ENCODE measurements around the gene ASPSCR1. TPM values are rescaled to one million over a fixed set of nuclear protein-coding genes. Genes with fewer than 3 reads are reported as not detected.

ASPSCR1 gene
- total RNA-seq, 1 experiment from 2014 or later = 60.4 TPM

DNA sequence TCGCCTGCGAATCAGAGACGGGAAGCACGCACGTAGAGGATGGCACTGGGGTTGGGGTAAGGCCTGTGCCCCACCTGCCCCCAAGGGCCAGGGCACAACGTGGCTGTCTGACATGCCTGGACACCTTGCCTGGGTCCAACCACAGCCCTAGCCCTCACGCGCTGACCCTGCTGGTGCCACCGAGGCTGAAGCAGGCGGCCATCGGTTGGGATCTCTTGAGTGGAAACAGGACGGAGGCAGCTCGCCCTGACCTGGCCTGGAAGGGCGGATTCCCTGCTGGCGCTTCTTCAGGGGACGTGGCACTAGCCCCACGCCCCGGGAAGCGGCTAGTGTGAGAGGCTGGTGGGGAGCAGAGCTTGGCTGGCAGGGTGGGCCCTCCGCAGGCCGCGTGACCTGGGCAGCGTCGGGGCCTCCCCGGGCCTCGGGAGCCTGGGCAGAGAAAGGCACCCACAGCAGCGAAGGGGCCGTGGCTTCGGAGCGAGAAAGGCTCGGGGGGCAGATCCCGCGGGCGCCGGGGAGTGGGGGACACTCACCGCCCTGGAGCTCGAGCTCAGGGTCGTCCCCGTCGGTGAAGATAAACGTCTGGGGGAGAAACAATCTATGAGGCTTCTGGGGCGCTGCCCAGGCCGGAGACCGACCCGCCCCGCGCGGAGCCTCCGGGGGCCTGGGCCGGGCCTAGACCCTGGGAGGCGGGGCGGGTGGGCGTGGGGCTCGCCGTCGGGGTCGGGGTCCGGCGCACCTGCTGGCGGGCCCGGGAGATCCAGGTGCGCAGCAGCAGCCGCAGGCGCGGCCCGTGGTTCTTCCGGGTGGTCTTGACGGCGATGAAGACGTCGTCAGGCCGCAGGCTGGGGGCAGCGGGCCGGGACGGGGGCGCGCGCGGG is 73.6 kb downstream of the ASPSCR1 start:
- DNase-seq (ENCODE audit: low spot score) = no peak
- peaks cover 4% of the 10 kb centered on the region for H3K4me1 Mint-ChIP-seq
- H3K36me3 Mint-ChIP-seq = peaks cover 15% of the 10 kb centered on the region
- peak; percentile 18 for ATAC-seq
- CTCF ChIA-PET = interaction anchor here (0.5 to 5.8 kb wide), 5 partner anchors 13 to 51 kb away, joined by 3 to 31 read pairs (median 3); partner anchors contain the start of genes DCXR, FASN, LRRC45 and RAC3
- peak; percentile 42; the same call in 1 of the 2 replicates for TF ChIP-seq FOXP1 (CRISPR knock-in tag; IDR thresholded peaks at IDR 0.05; ENCODE audit: borderline replicate concordance)
- TF ChIP-seq ZNF317 (CRISPR knock-in tag; IDR thresholded peaks at IDR 0.05; ENCODE audit: borderline replicate concordance, low read depth) = no peak
- TF ChIP-seq TEAD1 (CRISPR knock-in tag; IDR thresholded peaks at IDR 0.05) = no peak
- no peak for TF ChIP-seq MXD4 (CRISPR knock-in tag; IDR thresholded peaks at IDR 0.05; ENCODE audit: borderline replicate concordance)
- H3K27me3 Mint-ChIP-seq (ENCODE audit: low read depth) = no peaks in the 10 kb centered on the region
- no peaks in the 10 kb centered on the region for H3K9me3 Mint-ChIP-seq
- POLR2A ChIA-PET = interaction anchor here (1.8 kb wide), 1 partner anchor 14 kb away, joined by 6 read pairs; the partner anchor contains the start of gene DCXR
- H3K4me3 Mint-ChIP-seq = peak overlapping the region; percentile 89
- H3K27ac Mint-ChIP-seq = peak overlapping the region; percentile 79

DNA sequence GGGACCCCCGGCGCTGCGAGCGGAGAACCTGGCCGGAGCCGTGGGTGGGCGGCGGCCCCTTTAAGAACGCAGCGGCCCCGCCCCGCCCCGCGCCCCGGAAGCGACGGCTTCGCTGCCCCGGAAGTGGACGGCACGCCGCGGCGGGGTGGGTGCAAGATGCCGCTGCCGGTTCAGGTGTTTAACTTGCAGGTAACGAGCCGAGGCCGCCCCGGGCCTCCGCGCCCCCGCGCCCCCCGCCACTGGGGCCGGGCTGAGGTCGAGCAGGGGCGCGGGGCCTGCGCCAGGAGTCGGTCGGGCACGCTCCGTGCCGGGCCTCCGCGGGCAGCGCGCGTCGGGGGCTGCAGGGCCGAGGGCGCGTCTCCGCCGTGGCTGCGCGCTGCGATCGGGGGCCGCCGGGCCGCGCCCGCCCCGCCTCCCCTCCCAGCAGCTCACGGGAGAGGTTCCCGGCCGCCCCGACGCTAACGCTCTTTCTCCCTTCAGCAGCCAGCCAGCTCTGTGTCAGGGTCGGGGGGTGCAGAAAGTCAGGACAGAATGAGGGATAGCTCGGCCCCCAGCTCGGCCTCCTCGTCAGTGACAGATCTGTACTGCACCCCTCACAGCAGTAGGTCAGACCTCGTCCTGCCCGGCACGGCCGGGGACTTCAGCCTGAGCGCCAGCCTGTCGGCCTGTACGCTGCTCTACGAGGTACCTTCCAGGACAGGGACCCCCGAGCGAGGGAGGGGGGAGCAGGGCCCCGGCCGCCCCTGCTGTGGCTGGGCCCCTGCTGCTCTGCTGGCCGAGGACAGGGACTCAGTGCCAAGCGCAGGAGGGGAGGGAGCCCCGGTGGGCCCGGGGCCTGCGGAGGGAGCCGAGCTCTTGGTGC is 74.6 kb downstream of the ASPSCR1 start, which contains the start of the genes GPS1 and RFNG:
Gene GPS1 (plus strand): TSS at position 123 of the 862 bp plus-strand sequence. CDS start 34 bp downstream, at position 157.
Gene RFNG (minus strand): TSS at position 36 of the 862 bp plus-strand sequence. CDS start 45 bp downstream, outside the sequence.
- peak; percentile 63 for ATAC-seq
- Mint-ChIP-seq H3K27me3 (ENCODE audit: low read depth) (no peaks in the 10 kb centered on the region), H3K4me1 (peaks cover 4% of the 10 kb centered on the region), H3K27ac (peak within 1 kb of the TSS; percentile 79), H3K36me3 (peaks cover 13% of the 10 kb centered on the region; the same call in 1 of the 2 replicates), H3K4me3 (peak within 1 kb of the TSS; percentile 89), H3K9me3 (no peaks in the 10 kb centered on the region)
- peak; percentile 71 for DNase-seq (ENCODE audit: low spot score)
- POLR2A ChIA-PET = interaction anchor here (0.5 to 1.8 kb wide), 3 partner anchors 15 to 341 kb away, joined by 4 to 6 read pairs (median 5); partner anchors contain the start of gene DCXR
- CTCF ChIA-PET = interaction anchor here (0.5 to 5.8 kb wide), 5 partner anchors 14 to 665 kb away, joined by 3 to 31 read pairs (median 3); partner anchors contain the start of genes DCXR, FASN, FN3KRP and RAC3
- TF ChIP-seq GRHL2 (CRISPR knock-in tag; IDR thresholded peaks at IDR 0.05; ENCODE audit: insufficient replicate concordance, severe bottlenecking) = no peak
- TF ChIP-seq ZBTB21 (CRISPR knock-in tag; IDR thresholded peaks at IDR 0.05; ENCODE audit: borderline replicate concordance) = no peak
- TF ChIP-seq ZNF396 (CRISPR knock-in tag; IDR thresholded peaks at IDR 0.05; ENCODE audit: borderline replicate concordance) = no peak
- no peak for TF ChIP-seq ESRRA (CRISPR knock-in tag; IDR thresholded peaks at IDR 0.05; ENCODE audit: borderline replicate concordance)
- TF ChIP-seq, protein P1, sequence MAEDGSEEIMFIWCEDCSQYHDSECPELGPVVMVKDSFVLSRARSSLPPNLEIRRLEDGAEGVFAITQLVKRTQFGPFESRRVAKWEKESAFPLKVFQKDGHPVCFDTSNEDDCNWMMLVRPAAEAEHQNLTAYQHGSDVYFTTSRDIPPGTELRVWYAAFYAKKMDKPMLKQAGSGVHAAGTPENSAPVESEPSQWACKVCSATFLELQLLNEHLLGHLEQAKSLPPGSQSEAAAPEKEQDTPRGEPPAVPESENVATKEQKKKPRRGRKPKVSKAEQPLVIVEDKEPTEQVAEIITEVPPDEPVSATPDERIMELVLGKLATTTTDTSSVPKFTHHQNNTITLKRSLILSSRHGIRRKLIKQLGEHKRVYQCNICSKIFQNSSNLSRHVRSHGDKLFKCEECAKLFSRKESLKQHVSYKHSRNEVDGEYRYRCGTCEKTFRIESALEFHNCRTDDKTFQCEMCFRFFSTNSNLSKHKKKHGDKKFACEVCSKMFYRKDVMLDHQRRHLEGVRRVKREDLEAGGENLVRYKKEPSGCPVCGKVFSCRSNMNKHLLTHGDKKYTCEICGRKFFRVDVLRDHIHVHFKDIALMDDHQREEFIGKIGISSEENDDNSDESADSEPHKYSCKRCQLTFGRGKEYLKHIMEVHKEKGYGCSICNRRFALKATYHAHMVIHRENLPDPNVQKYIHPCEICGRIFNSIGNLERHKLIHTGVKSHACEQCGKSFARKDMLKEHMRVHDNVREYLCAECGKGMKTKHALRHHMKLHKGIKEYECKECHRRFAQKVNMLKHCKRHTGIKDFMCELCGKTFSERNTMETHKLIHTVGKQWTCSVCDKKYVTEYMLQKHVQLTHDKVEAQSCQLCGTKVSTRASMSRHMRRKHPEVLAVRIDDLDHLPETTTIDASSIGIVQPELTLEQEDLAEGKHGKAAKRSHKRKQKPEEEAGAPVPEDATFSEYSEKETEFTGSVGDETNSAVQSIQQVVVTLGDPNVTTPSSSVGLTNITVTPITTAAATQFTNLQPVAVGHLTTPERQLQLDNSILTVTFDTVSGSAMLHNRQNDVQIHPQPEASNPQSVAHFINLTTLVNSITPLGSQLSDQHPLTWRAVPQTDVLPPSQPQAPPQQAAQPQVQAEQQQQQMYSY (CRISPR knock-in tag; IDR thresholded peaks at IDR 0.05) = no peak
- peak; percentile 57; the same call in 1 of the 2 replicates for TF ChIP-seq CREM (CRISPR knock-in tag; IDR thresholded peaks at IDR 0.05)
- TF ChIP-seq, protein P2, sequence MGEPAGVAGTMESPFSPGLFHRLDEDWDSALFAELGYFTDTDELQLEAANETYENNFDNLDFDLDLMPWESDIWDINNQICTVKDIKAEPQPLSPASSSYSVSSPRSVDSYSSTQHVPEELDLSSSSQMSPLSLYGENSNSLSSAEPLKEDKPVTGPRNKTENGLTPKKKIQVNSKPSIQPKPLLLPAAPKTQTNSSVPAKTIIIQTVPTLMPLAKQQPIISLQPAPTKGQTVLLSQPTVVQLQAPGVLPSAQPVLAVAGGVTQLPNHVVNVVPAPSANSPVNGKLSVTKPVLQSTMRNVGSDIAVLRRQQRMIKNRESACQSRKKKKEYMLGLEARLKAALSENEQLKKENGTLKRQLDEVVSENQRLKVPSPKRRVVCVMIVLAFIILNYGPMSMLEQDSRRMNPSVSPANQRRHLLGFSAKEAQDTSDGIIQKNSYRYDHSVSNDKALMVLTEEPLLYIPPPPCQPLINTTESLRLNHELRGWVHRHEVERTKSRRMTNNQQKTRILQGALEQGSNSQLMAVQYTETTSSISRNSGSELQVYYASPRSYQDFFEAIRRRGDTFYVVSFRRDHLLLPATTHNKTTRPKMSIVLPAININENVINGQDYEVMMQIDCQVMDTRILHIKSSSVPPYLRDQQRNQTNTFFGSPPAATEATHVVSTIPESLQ (CRISPR knock-in tag; IDR thresholded peaks at IDR 0.05) = no peak
- peak; percentile 36; the same call in 1 of the 2 replicates for TF ChIP-seq TEAD1 (CRISPR knock-in tag; IDR thresholded peaks at IDR 0.05)
- TF ChIP-seq TCF7 (CRISPR knock-in tag; IDR thresholded peaks at IDR 0.05; ENCODE audit: low read depth) = peak; percentile 31; the same call in 1 of the 2 replicates
- no peak for TF ChIP-seq ZNF219 (CRISPR knock-in tag; IDR thresholded peaks at IDR 0.05; ENCODE audit: borderline replicate concordance)
- no peak for TF ChIP-seq MYBL2 (CRISPR knock-in tag; IDR thresholded peaks at IDR 0.05)
- TF ChIP-seq, protein P3, sequence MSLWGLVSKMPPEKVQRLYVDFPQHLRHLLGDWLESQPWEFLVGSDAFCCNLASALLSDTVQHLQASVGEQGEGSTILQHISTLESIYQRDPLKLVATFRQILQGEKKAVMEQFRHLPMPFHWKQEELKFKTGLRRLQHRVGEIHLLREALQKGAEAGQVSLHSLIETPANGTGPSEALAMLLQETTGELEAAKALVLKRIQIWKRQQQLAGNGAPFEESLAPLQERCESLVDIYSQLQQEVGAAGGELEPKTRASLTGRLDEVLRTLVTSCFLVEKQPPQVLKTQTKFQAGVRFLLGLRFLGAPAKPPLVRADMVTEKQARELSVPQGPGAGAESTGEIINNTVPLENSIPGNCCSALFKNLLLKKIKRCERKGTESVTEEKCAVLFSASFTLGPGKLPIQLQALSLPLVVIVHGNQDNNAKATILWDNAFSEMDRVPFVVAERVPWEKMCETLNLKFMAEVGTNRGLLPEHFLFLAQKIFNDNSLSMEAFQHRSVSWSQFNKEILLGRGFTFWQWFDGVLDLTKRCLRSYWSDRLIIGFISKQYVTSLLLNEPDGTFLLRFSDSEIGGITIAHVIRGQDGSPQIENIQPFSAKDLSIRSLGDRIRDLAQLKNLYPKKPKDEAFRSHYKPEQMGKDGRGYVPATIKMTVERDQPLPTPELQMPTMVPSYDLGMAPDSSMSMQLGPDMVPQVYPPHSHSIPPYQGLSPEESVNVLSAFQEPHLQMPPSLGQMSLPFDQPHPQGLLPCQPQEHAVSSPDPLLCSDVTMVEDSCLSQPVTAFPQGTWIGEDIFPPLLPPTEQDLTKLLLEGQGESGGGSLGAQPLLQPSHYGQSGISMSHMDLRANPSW (CRISPR knock-in tag; conservative IDR thresholded peaks at IDR 0.05; ENCODE audit: low read depth) = no peak
- TF ChIP-seq, protein P4, sequence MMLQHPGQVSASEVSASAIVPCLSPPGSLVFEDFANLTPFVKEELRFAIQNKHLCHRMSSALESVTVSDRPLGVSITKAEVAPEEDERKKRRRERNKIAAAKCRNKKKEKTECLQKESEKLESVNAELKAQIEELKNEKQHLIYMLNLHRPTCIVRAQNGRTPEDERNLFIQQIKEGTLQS (CRISPR knock-in tag; conservative IDR thresholded peaks at IDR 0.05) = no peak
- TF ChIP-seq, protein P5, sequence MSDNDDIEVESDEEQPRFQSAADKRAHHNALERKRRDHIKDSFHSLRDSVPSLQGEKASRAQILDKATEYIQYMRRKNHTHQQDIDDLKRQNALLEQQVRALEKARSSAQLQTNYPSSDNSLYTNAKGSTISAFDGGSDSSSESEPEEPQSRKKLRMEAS (CRISPR knock-in tag; IDR thresholded peaks at IDR 0.05) = no peak
- TF ChIP-seq TEAD4 (CRISPR knock-in tag; IDR thresholded peaks at IDR 0.05) = no peak
- peak; percentile 87 for TF ChIP-seq SP1 (CRISPR knock-in tag; conservative IDR thresholded peaks at IDR 0.05)
- peak; percentile 64 for TF ChIP-seq FOXK1 (CRISPR knock-in tag; IDR thresholded peaks at IDR 0.05)
- TF ChIP-seq, protein P6, sequence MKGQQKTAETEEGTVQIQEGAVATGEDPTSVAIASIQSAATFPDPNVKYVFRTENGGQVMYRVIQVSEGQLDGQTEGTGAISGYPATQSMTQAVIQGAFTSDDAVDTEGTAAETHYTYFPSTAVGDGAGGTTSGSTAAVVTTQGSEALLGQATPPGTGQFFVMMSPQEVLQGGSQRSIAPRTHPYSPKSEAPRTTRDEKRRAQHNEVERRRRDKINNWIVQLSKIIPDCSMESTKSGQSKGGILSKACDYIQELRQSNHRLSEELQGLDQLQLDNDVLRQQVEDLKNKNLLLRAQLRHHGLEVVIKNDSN (CRISPR knock-in tag; IDR thresholded peaks at IDR 0.05) = no peak
